Hippocampal formation (tissue), 2 donors: ENCODE results near the gene DYRK2.
"Not testable (repeated sequence)": the region's sequence is repeated elsewhere in the genome, so short reads cannot be mapped to it uniquely, and the experiment has no call there.

Experiments used
- DNase-seq, 2 donors: peaks; one replicate each; lab custom pipeline; 2025; lab: John Stamatoyannopoulos, UW

Gene DYRK2

DNA sequence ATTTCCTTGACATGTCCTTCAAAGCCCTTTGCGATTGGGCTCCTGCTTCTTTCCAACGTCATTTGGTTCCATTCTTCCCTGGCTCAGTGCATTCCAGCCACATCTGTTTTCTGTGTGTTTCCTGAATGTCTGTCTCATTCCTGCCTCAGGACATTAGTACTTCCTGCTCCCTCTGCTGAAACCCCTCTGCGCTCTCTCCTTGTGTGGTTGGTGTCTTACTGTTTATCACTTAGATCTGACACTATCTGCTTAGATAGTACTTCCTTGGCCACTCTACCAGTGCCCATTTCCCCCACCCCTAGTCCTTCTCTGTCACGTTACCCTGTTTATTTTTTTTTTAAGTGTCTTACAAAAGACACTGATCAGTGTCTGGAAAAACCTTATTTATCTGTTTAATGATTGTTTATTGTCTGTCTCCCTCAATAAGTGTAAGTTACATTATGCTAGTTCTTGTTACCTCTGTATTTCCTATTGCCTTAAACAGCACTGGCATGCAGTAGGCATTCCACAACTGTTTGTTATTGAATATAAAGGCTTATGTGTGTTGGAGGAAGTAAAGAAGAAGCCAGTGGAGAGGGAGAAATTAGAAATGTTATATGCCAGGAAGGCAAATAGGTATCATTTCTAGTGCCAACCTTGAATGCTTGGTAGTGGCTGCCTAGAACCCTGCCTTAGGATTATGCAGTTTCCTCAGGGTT is 21.5 kb downstream of the DYRK2 start:
- no peak for DNase-seq

DNA sequence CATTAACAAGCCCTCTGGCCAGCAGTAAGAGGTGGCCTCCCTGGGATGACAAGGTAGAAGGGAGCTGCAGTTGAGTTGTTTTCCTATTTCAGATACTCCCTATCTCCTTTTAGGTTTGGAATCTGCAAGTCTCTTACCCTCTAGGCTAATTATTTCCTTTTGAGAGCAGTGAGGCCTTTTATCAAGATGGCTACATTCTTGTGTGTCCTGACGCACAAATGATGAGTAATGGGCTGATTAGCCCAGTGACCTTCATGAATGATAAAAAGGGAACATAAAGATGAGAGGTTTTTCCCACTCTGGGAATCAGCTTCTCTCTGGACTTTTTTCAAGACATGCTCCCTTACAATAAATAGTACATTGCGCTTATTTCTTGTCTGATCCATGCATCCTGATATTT is 22.9 kb downstream of the DYRK2 start:
- no peak for DNase-seq

DNA sequence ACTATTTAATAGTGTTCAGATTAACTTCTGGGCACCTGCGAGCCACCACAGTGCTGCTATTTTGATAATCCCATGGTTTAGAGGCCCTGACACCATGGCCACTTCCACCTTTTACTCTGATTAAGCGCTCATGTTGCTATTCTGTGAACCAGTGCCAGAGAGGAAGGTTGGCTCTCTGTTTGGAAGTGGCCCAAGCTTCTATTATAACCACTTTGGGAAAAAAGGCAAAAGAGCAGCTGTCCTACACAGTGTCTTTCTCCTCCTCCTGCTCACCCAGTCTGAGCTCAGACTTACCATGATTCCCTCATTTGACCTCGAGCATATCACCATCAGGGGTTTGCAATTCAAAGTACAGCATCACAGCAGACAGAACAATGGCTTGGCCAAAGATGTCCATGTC is 23.3 kb downstream of the DYRK2 start:
- no peak for DNase-seq

DNA sequence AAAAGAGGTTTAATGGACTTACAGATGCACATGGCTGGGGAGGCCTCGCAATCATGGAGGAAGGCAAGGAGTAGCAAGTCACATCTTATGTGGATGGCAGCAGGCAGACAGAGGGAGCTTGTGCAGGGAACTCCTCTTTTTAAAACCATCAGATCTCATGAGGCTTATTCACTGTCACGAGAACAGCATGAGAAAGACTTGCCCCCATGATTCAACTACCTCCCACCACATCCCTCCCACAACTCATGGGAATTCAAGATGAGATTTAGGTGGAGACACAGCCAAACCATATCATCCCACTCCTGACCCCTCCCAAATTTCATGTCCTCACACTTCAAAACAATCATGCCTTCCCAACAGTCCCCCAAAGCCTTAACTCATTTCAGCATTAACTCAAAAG is 24.0 kb downstream of the DYRK2 start:
- not testable (repeated sequence) for DNase-seq

DNA sequence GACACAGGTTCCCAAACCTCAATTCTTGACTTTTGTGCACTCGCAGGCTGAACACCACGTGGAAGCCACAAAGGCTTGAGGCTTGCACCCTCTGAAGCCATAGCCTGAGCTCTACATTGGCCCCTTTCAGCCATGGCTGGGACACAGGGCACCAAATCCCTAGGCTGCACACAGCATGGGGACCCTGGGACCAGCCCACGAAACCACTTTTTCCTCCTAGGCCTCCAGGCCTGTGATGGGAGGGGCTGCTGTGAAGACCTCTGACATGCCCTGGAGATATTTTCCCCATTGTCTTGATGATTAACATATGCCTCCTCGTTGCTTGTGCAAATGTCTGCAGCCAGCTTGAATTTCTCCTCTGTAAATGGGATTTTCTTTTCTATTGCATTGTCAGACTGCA is 25.0 kb downstream of the DYRK2 start:
- DNase-seq = not testable (repeated sequence)

DNA sequence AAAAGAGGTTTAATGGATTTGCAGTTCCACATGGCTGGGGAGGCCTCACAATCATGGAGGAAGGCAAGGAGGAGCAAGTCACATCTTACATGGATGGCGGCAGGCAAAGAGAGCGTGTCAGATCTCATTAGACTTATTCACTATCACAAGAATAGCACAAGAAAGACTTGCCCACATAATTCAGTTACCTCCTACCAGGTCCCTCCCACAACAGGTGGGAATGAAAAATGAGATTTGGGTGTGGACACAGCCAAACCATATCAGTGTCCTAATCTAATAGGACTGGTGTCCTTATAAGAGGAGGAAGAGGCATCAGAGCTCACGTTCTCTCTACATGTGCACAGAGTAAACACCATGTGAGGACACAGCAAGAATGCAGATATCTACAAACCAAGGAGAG is 25.9 kb downstream of the DYRK2 start:
- DNase-seq = no peak

DNA sequence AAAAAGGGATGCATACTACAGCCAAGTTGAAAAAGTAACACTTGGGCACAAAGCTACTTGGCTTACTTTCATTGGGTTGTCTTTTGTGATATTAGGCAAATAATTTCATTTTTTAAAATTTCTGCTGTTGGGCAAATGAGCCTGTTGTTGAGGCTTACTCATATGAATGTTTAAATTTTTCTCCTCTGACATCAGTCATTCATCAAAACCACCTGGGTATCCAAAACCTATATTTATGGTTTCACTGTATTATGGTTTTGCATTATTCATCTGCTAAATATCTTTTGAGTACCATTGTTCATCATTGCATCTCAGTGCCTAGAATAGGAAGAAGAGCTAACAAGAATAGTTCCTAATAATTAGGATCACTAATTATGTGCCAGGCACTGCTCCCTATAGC is 28.1 kb downstream of the DYRK2 start:
- no peak for DNase-seq

DNA sequence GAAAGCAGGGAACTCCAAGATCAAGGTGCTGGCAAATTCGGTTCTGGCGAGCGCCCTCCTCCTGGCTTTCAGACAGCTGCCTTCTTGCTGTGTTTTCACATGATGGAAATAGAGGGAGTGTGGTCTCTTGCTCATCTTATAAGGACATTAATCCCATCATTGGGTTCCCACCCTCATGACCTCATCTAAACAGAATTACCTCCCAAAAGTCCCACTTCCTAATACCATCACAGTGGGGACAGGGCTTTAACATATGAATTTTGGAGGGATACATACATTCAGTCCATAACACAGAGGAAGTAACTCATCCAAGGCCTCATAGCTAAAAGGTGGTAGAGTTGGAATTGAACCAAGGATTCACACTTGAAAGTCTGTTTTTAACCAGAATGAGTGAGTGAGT is 28.6 kb downstream of the DYRK2 start:
- DNase-seq = no peak

DNA sequence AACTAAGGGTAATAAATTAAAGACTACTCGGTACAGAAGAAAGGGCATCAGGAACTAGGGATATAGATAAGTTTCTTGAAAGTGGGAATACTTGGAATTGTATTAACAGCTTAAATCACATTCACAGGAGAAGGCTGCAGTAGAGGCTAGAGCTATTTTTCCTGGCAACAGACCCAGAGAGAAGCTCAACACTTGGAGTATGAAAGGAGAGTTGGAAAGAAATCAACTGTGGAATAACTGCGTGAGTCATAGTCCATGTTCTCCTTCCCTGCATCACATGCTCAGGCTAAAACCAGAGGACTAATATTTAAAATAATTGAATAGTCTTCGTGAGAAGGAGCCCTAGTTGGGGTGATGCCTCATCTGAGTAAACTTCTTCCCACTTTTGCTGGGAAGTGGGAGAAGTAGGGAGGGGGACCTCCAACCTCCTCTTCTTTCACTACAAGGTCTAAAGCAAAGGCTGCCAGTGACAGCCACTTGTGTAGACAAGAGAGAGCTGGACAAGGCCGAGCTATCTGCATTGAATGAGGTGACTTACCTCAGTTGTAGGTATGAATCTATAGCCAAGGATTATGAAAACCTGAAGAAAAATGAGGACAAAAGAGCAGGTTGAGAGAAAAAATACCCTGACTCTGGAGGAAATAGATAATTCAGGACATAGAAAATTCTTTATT is 32.7 kb downstream of the DYRK2 start:
- DNase-seq = no peak

DNA sequence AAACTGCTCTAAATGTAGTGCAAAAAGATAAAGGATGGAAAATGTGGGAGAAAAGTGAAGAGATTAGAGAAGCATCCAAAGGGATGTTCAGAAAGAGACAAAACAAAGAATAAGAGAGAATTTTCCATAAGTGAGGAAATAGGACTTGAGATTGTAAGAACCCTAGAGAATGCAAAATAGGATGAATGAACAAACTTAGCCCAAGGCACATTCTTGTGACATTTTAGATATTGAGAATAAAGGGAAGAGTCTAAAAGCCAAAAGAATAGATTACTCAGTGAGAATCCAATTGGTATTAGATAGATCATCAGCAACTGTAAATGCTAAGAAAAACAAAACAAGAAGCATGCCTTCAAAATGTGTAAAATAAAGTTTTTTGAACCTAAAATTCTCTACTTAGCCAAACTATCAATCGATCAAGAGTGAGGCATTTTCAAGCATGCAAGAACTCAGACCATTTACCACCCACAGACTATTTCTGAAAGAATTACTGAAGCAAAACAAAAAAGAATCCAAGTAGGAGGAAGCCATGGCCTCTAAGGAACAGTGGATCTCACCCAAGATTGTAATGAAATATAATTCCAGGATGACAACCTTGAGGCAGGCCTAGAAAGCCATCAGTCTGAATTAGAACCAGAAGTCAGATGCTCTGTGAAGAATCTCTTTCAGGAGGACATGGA is 33.5 kb downstream of the DYRK2 start:
- no peak for DNase-seq

DNA sequence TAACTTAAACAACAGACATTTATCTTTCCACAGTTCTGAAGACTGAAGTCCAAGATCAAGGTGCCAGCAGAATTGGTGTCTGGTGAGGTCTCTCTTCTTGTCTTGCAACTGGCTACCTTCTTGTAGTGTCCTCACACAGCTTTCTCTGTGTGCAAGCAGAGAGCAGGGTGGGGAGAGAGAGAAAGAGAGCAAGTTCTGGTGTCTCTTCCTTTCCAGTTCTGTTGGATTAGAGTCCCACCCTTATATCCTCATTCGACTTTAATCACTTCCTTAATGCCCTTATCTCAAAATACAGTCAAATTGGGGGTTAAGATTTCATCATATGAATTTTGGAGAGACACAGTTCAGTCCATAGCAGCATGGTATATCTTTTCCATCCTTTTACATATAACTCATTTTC is 40.8 kb downstream of the DYRK2 start:
- no peak for DNase-seq

DNA sequence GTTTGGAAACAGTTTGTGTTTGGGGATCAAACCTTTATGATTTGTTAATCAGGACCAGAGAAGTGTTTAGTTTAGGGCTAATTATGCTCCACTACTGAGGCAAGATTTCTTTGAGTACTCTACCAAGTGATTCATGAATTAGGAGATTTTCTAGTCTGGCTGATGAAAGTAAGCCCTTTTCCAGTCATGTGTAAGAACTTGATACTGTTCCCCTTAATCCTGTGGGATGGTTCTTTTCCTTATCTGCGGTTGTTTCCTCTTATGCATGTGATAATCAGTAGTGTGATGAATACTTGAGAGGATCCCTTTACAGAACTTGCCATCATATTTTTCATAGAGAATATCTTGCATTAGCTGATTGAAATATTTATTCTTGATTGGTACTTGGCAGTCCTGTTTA is 42.1 kb downstream of the DYRK2 start:
- DNase-seq = no peak

DNA sequence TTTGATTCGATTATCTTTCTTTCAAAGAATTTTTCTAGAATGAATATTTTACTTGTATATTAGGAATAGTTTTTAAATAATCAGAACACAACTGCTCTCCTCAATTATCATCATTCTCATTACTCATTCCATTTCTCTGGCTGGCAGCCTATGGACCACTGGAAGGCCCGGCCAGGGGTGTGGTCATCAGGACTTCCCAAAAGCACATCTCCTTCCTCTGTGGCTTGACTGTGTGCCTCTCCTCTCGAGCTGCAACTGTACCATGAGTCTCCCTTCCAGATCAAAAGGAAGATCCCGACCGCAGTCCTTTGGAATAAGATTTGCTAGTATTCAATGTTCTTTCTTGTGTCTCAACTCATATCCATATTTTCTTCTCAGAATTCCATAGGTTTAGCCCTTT is 42.7 kb downstream of the DYRK2 start:
- DNase-seq = no peak

DNA sequence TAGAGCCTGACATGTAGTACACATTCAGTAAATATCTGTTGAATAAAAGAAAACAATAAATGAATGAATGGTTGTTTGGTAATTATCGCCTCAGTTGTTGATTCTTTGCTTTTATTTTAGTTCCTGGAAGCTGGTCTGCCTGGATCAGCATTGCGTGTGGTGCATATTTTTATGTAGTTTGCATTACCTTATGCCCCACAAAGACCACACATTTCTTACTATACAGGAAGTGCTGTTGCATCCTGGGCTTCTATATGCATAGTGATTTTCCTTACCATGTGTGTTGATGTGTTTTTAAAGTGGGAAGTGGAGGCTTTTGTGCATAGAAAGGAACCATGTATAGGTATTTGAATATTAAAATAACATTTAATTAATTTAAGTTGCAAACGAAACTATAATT is 43.6 kb downstream of the DYRK2 start:
- no peak for DNase-seq

DNA sequence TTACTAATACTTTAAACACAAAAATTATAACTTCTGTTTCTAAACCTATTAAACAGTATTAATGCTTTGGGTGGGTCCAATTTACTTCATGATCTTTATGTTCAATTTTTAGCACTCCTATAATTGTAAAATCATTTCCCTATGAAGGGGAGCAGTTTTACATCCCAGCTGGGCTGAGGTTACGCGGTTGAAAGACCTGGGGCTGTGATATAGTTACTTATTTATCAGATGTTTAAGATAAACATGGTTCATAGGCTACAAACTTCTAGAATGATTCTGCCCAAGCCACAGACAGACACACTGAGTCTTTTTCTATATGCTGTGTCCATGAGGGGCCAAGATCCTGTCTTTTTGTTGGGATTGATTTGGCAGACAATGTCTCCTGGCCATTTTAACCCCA is 44.4 kb downstream of the DYRK2 start:
- no peak for DNase-seq

DNA sequence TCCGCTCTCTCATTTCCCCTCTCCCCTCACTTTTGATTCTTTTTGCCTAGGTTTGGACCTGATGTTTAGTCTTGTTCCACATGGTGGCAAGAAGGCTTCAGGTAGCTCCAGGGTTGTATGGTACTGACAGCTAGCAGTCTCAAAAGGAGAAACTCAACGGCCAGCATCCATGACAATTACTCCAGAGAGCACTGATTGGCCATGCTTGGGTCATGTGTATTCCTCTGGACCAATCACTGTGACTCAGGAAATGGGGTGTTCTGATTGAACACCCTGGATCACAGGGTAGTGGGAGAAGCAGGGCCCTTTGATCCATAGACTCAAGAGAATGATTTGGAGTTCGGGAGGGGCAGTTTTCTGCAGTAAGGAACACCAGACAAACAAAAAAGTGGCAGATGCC is 45.3 kb downstream of the DYRK2 start:
- DNase-seq = no peak

DNA sequence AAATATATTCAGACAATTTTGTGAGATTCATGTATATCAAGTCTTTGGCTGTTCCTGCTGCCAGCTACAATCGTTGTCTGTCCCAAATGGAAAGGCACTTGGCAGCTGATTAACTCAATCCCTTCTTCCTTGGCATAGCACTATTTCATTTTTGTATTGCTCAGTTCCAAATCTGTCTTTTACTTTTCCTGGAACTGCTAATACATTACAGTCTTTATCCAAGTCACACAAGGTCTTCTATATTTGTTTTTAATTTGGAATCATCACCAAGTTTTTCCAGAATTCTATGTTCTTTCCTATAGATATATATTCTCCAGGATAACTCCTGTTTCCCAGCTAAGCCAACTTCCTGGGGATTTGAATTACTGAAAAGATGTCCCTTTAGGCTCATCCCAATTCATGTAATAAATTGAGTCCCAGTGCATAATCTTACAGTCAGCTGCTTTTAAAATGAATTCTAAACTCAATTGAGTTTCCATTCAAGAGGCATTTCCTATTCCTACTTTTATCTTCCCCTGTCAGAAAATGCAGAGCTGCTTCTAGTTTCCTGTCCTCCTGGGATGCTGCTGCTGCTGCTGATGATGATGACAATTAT is 45.9 kb downstream of the DYRK2 start:
- no peak for DNase-seq

DNA sequence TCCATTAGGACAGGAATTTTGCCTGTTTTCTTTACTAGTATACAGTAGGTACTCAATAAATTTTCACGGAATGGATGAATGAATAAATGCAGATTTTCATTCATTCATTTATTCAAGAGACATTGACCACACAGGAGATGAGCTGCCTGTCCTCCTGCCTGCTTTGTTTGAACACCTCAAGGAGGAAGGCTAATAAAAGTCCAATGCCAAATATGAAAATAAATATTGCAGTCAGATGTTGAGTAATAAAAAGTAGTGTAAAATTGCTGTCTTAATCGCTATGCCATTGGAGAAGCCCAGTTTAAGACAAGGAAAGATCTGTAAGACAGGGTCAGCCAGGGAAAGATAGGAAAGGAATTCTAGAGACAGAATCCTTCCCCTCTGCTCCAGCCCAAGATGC is 47.4 kb downstream of the DYRK2 start:
- no peak for DNase-seq

DNA sequence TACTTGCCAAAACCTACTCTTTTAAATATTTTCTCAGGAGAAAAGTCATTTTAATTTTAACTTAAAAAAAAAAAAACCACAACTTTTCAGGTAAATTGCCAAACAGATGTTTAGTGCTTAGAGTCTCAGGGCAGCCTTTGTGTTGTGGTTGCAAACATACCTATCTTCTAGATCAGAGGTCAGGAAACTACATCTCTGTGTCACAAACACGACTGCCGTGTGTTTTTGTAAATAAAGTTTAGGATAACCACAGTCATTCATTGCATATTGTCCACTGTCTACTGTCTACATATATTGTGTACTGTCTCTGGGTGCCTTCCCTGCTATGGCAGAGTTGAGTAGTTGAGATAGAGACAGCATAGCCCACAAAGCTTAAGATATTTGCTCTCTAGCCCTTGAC is 48.9 kb downstream of the DYRK2 start:
- no peak for DNase-seq

DNA sequence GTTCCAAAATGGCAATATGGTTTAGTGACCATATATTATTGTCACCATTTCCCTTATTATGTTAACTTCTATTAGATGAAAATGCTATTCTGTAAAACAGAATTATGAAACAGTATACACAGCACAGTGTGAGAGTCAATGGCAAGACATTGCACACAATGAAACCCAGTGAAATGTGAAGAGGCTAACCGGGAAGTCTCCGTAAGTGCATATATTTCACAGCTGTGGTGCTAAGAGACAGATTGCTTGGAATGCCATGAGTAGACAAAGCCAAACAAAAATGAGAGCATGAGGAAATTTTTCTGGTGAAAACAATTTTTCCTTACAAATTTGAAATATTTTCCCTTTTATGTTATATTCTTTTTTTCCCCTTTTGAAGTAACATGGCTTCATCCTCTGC is 49.4 kb downstream of the DYRK2 start:
- DNase-seq = no peak

DNA sequence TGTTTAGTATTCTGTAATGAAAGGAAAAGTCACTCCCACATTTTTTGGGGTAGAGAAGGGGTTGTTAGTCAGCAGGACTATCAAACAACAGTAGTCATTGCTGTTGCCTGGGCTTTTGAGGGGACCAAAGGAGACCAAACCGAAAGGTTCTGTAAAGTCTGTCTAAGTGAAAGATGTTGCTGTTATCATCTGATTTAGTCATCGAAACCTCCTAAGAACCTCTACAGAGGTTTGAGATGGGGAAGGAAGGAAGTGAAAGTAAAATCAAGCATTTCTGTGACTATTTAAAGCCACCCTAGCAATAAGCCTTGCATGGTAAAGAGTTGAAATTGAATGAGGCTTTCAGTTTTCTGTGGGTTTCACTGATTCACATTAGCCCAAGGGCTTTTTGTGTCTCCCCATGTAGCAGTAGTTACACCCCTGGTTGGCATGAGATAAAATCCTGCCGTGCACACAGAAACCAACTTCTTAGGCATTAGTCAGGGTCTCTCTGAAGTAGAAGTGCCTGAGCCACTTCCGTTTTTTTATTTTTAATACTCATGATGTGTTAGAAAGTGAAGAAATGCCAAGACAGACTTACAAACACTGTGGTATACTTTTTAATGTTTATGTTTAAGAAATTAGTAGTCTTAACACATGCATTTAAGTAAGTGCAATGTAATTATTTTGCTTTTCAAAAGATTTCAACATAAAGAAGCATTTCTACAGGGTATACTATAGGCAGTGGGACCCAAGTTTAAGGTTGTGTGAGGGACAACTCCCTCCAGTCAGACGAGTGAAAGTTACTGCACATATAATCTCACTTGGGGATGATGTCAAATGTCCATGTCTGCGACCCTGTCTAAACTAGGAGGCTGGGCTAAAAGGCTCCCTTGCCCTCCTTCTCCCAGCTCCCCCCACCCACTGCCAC is 50.4 kb downstream of the DYRK2 start:
- DNase-seq = no peak

DNA sequence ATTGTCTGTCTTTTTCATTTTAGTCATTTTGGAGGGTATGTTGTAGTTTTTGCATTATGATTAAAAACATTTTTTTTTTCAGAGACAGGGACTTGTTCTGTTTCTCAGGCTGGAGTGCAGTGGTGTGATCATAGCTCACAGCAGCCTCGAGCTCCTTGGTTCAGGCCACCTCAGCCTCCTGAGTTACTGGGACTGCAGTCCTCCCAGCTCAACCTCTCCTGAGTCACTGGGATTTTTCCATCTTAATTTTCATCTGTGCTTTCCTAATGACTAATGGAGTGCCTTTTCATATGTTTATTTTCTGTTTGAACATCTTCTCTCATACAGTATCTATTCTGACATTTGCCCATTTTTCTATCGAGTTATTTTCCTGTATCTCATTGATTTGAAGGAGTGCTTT is 52.6 kb downstream of the DYRK2 start:
- no peak for DNase-seq
